ENCODE measurements around the gene FGFBP3. TPM values are rescaled to one million over a fixed set of nuclear protein-coding genes. Genes with fewer than 3 reads are reported as not detected.

Gene FGFBP3
- total RNA-seq, 1 donor from 2014 or later: 0.77 TPM

GRCh38 chr10:91864744-91865143 is 44.5 kb downstream of the FGFBP3 start:
- no peak overlapping the region for H3K4me3 ChIP-seq
- ATAC-seq (no peak), DNase-seq (no peak)
- H3K9me3 ChIP-seq: no peaks in the 10 kb centered on the region
- no peak overlapping the region for H3K27ac ChIP-seq
- intact Hi-C loops (cut with DNase I): no loop called here
- H3K36me3 ChIP-seq: peaks cover 65% of the 10 kb centered on the region
- no peaks in the 10 kb centered on the region for H3K4me1 ChIP-seq
- TF ChIP-seq CTCF (IDR thresholded peaks at IDR 0.05): no peak
- H3K27me3 ChIP-seq (ENCODE audit: low read depth): no peaks in the 10 kb centered on the region

- H3K4me3 ChIP-seq: no peak overlapping the region
- intact Hi-C loops (cut with DNase I): no loop called here
- no peaks in the 10 kb centered on the region for H3K9me3 ChIP-seq
- H3K27me3 ChIP-seq (ENCODE audit: low read depth): no peaks in the 10 kb centered on the region
- no peak for TF ChIP-seq CTCF (IDR thresholded peaks at IDR 0.05)
- H3K4me1 ChIP-seq: no peaks in the 10 kb centered on the region
- DNase-seq (no peak), ATAC-seq (no peak)
- H3K27ac ChIP-seq: no peak overlapping the region
- H3K36me3 ChIP-seq: peaks cover 72% of the 10 kb centered on the region
These were observed 45.2 kb downstream of the FGFBP3 start for GRCh38 chr10:91864099-91864498.

GRCh38 chr10:91860885-91861284 is 48.4 kb downstream of the FGFBP3 start:
- no peak for TF ChIP-seq CTCF (IDR thresholded peaks at IDR 0.05)
- intact Hi-C loops (cut with DNase I): no loop called here
- no peaks in the 10 kb centered on the region for H3K4me1 ChIP-seq
- no peaks in the 10 kb centered on the region for H3K9me3 ChIP-seq
- peaks cover 99% of the 10 kb centered on the region for H3K36me3 ChIP-seq
- DNase-seq (no peak), ATAC-seq (no peak)
- H3K27ac ChIP-seq: no peak overlapping the region
- no peaks in the 10 kb centered on the region for H3K27me3 ChIP-seq (ENCODE audit: low read depth)
- H3K4me3 ChIP-seq: no peak overlapping the region

- TF ChIP-seq CTCF (IDR thresholded peaks at IDR 0.05): no peak
- intact Hi-C loops (cut with DNase I): no loop called here
- DNase-seq: no peak
These were observed 52.6 kb downstream of the FGFBP3 start for GRCh38 chr10:91856637-91857036.

More at GRCh38 chr10:91856637-91857036, 52.6 kb downstream of the FGFBP3 start:
- no peaks in the 10 kb centered on the region for H3K4me1 ChIP-seq
- no peak overlapping the region for H3K27ac ChIP-seq
- no peaks in the 10 kb centered on the region for H3K9me3 ChIP-seq
- no peaks in the 10 kb centered on the region for H3K27me3 ChIP-seq (ENCODE audit: low read depth)
- H3K4me3 ChIP-seq: no peak overlapping the region
- no peak for ATAC-seq
- H3K36me3 ChIP-seq: peaks cover 100% of the 10 kb centered on the region

Other genes with a start within 250 kb of the FGFBP3 start
- 42.8 TPM for gene TNKS2, start 111.1 kb downstream of the FGFBP3 start, total RNA-seq
- 31.0 TPM for gene BTAF1, start 14.3 kb upstream of the FGFBP3 start, total RNA-seq